ENCODE results near the gene UNC5A.

UNC5A gene

GRCh38 chr5:176825234-176825633 lies 14.9 kb downstream of the UNC5A start:
- Histone ChIP-seq H3K27me3 (peaks cover 57% of the 10 kb centered on the region), H3K4me3 (ENCODE audit: low read depth in 1 of 2, low read length in 1 of 2) (no peak overlapping the region), H3K27ac (no peak overlapping the region), H3K9me3 (no peaks in the 10 kb centered on the region), H3K4me1 (ENCODE audit: control insufficient read depth in 1 of 2, insufficient read depth in 1 of 2, low read depth in 1 of 2, low read length in 1 of 2) (no peaks in the 10 kb centered on the region), H3K36me3 (no peaks in the 10 kb centered on the region)
- TF ChIP-seq CTCF (IDR thresholded peaks at IDR 0.05), result no peak

GRCh38 chr5:176825957-176826356 lies 15.6 kb downstream of the UNC5A start:
- Histone ChIP-seq H3K36me3 (no peaks in the 10 kb centered on the region), H3K27ac (no peak overlapping the region), H3K27me3 (peaks cover 49% of the 10 kb centered on the region), H3K4me3 (ENCODE audit: low read depth in 1 of 2, low read length in 1 of 2) (no peak overlapping the region), H3K9me3 (no peaks in the 10 kb centered on the region), H3K4me1 (ENCODE audit: control insufficient read depth in 1 of 2, insufficient read depth in 1 of 2, low read depth in 1 of 2, low read length in 1 of 2) (no peaks in the 10 kb centered on the region)
- TF ChIP-seq CTCF (IDR thresholded peaks at IDR 0.05), result no peak

GRCh38 chr5:176827736-176828414 lies 17.5 kb downstream of the UNC5A start:
- H3K27me3 ChIP-seq, result peaks cover 39% of the 10 kb centered on the region
- no peak overlapping the region for H3K4me3 ChIP-seq (ENCODE audit: low read depth in 1 of 2, low read length in 1 of 2)
- H3K27ac ChIP-seq, result no peak overlapping the region
- no peaks in the 10 kb centered on the region for H3K9me3 ChIP-seq
- no peak for TF ChIP-seq CTCF (IDR thresholded peaks at IDR 0.05)
- H3K36me3 ChIP-seq, result no peaks in the 10 kb centered on the region
- no peaks in the 10 kb centered on the region for H3K4me1 ChIP-seq (ENCODE audit: control insufficient read depth in 1 of 2, insufficient read depth in 1 of 2, low read depth in 1 of 2, low read length in 1 of 2)

GRCh38 chr5:176829320-176829719 lies 19.0 kb downstream of the UNC5A start:
- H3K9me3 ChIP-seq, result no peaks in the 10 kb centered on the region
- H3K4me1 ChIP-seq (ENCODE audit: control insufficient read depth in 1 of 2, insufficient read depth in 1 of 2, low read depth in 1 of 2, low read length in 1 of 2), result no peaks in the 10 kb centered on the region
- no peak overlapping the region for H3K27ac ChIP-seq
- no peaks in the 10 kb centered on the region for H3K36me3 ChIP-seq
- H3K27me3 ChIP-seq, result peaks cover 30% of the 10 kb centered on the region
- H3K4me3 ChIP-seq (ENCODE audit: low read depth in 1 of 2, low read length in 1 of 2), result no peak overlapping the region
- TF ChIP-seq CTCF (IDR thresholded peaks at IDR 0.05), result no peak

- Histone ChIP-seq H3K4me1 (ENCODE audit: control insufficient read depth in 1 of 2, insufficient read depth in 1 of 2, low read depth in 1 of 2, low read length in 1 of 2) (no peaks in the 10 kb centered on the region), H3K4me3 (ENCODE audit: low read depth in 1 of 2, low read length in 1 of 2) (no peak overlapping the region), H3K9me3 (no peaks in the 10 kb centered on the region), H3K27ac (no peak overlapping the region), H3K27me3 (peaks cover 34% of the 10 kb centered on the region), H3K36me3 (no peaks in the 10 kb centered on the region)
- no peak for TF ChIP-seq CTCF (IDR thresholded peaks at IDR 0.05)
Measured at GRCh38 chr5:176830422-176830994, 20.1 kb downstream of the UNC5A start.

Measured in neutrophil (primary cell).